Activated T-helper 1 cell treated with anti-CD3 and anti-CD28 coated beads, Interleukin-12 subunit alpha, Interleukin-12 subunit beta, Interleukin-2, Interleukin-4 antibody, amounts not matched to agents 30 ng/mL and 10 ng/mL and 1 ng/mL, durations not matched to agents 14 hours and 24 hours and 36 hours (primary cell): Measurements from ENCODE around the gene RGS19. TPM values are rescaled to one million over a fixed set of nuclear protein-coding genes. Genes with fewer than 3 reads are reported as not detected.
"Not testable (repeated sequence)": the region's sequence is repeated elsewhere in the genome, so short reads cannot be mapped to it uniquely, and the experiment has no call there.

Experiments used
- DNase-seq: peaks from one replicate; pipeline ENCODE4 v3.0.0; 2021; ENCODE audit warnings: low spot score
- H3K27ac Mint-ChIP-seq: one replicate; pipeline ENCODE4 v1.8.0; 2021; ENCODE audit warnings: mild to moderate bottlenecking, mixed read lengths
- H3K27me3 Mint-ChIP-seq: one replicate; pipeline ENCODE4 v1.8.0; 2022; ENCODE audit warnings: mild to moderate bottlenecking, moderate library complexity, mixed read lengths; ENCODE audit not compliant: insufficient read depth
- H3K36me3 Mint-ChIP-seq: one replicate; pipeline ENCODE4 v1.8.0; 2021; ENCODE audit warnings: low read depth, mixed read lengths
- H3K4me1 Mint-ChIP-seq: one replicate; pipeline ENCODE4 v1.8.0; 2021; ENCODE audit warnings: low read depth, mixed read lengths
- H3K4me3 Mint-ChIP-seq: one replicate; pipeline ENCODE4 v1.8.0; 2021; ENCODE audit warnings: mild to moderate bottlenecking, moderate library complexity, mixed read lengths
- H3K9me3 Mint-ChIP-seq: one replicate; pipeline ENCODE4 v1.8.0; 2021; ENCODE audit warnings: mixed read lengths
- intact Hi-C: fragments of 100-400 bp; cut with micrococcal nuclease; formaldehyde crosslinking; loops from one replicate; pipeline ENCODE4 v1.15.1; 2024
- total RNA-seq: library from RNA; stranded (reverse); gene quantifications from 2 replicates; pipeline ENCODE4 v1.2.3, GENCODE V29; 2022

Gene RGS19
- 54.7 and 55.9 TPM in 2 replicates for total RNA-seq

DNA sequence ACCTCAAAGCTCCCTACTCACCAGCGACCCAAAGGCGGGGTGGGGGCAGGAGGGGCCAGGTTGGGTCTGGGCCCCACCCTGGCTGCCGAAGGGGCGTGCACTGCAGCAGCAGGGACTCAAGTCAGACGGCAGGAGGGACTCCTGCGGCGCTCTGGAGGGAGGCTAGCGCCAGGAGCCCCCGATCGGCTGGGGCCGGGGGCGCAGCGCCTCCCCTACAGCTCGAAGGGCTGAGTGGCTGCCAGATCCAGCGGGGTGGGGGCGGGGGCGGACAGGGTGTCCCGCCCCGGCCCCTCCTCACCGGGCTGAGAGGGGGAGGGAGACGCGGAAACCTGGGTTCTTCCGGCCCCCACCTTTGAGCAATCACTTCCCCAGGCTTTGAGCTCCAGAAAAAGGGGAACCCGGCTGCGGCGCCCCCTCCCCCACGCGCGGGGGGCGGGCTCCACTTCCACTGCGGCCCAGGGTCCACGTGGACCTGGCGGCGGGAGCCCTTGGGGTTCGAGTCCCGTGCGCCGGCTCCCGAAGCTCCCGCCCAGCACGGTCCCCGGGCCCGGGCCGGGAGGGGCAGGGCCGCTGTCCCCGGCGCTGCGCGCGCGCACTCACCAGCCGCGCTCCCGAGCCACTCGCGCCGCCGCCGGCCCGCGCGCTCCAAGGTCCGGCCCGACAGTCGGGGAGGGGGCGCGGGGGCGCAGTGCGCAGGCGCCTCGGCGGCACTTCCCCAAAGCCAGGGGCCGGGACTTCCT, at the start of gene RGS19:
Gene RGS19, minus strand, starts transcription at position 246 of the 740 bp plus-strand sequence. CDS start 2,632 bp downstream, outside the sequence.
- peaks cover 8% of the 10 kb centered on the region for H3K36me3 Mint-ChIP-seq
- peak within 1 kb of the TSS; percentile 93 for H3K4me3 Mint-ChIP-seq
- intact Hi-C loops, result loop anchor here (1.0 to 5.0 kb wide), 7 partner anchors 16 to 862 kb away; partner anchors contain the start of genes C20orf204, DNAJC5, PCMTD2 and RTEL1
- no peaks in the 10 kb centered on the region for H3K9me3 Mint-ChIP-seq
- H3K27ac Mint-ChIP-seq, result peak within 1 kb of the TSS; percentile 83
- H3K27me3 Mint-ChIP-seq, result peaks cover 8% of the 10 kb centered on the region
- H3K4me1 Mint-ChIP-seq, result peaks cover 24% of the 10 kb centered on the region
- peak; percentile 75 for DNase-seq

DNA sequence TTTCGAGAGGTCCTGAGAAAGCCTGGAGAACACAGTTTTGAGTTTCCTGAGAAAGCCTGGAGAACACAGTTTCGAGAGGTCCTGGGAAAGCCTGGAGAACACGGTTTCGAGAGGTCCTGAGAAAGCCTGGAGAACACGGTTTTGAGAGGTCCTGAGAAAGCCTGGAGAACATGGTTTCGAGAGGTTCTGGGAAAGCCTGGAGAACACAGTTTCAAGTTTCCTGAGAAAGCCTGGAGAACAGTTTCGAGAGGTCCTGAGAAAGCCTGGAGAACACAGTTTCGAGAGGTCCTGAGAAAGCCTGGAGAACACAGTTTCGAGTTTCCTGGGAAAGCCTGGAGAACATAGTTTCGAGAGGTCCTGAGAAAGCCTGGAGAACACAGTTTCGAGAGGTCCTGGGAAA, 44.2 kb upstream of the RGS19 start:
- H3K4me1 Mint-ChIP-seq, H3K9me3 Mint-ChIP-seq, intact Hi-C loops, H3K36me3 Mint-ChIP-seq, DNase-seq, H3K4me3 Mint-ChIP-seq, H3K27ac Mint-ChIP-seq: not testable (repeated sequence)
- H3K27me3 Mint-ChIP-seq, result peaks cover 13% of the 10 kb centered on the region

DNA sequence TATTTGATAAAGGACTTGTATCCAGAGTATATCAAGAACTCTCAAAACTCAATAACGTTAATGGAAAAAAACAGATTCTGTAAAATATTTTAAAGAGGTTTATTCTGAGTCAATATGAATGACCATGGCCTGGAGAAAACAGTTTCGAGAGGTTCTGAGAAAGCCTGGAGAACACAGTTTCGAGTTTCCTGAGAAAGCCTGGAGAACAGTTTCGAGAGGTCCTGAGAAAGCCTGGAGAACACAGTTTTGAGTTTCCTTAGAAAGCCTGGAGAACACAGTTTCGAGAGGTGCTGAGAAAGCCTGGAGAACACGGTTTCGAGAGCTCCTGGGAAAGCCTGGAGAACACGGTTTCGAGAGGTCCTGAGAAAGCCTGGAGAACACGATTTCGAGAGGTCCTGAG, 43.6 kb upstream of the RGS19 start:
- intact Hi-C loops, H3K27ac Mint-ChIP-seq, H3K4me3 Mint-ChIP-seq, DNase-seq, H3K9me3 Mint-ChIP-seq, H3K4me1 Mint-ChIP-seq, H3K36me3 Mint-ChIP-seq: not testable (repeated sequence)
- H3K27me3 Mint-ChIP-seq, result peaks cover 13% of the 10 kb centered on the region

DNA sequence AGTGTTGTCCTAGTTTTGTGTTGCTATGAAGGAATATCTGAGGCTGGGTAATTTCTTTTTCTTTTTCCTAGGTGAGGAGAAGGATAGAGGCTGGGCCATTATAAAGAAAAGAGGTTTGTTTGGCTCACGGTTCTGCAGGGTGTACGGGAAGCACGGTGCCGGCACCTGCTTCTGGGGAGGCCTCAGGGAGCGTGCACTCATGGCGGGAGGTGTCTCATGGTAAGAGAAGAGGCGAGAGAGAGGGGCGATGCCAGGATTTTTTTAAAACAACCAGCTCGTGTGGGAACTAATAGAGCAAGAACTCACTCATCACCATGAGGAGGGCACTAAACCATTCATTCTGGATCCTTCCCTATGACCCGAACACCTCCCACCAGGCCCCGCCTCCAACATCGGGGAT, 42.3 kb upstream of the RGS19 start:
- intact Hi-C loops, result loop anchor here (2.0 kb wide), 1 partner anchor 583 kb away; no protein-coding TSS in a partner anchor
- H3K4me3 Mint-ChIP-seq, result no peak overlapping the region
- no peaks in the 10 kb centered on the region for H3K36me3 Mint-ChIP-seq

GRCh38 chr20:64119681-64120341, 40.5 kb upstream of the RGS19 start:
- H3K27ac Mint-ChIP-seq, result peak overlapping the region; percentile 44
- peaks cover 10% of the 10 kb centered on the region for H3K4me1 Mint-ChIP-seq
- H3K27me3 Mint-ChIP-seq, result peaks cover 13% of the 10 kb centered on the region
- H3K36me3 Mint-ChIP-seq, result no peaks in the 10 kb centered on the region
- peak overlapping the region; percentile 51 for H3K4me3 Mint-ChIP-seq
- no peaks in the 10 kb centered on the region for H3K9me3 Mint-ChIP-seq
- DNase-seq, result no peak
- intact Hi-C loops, result loop anchor here (1.0 to 2.0 kb wide), 6 partner anchors 18 to 624 kb away; partner anchors contain the start of gene TCEA2

More for the DNA sequence above, 42.3 kb upstream of the RGS19 start:
- Mint-ChIP-seq H3K27me3 (peaks cover 13% of the 10 kb centered on the region), H3K27ac (no peak overlapping the region), H3K9me3 (no peaks in the 10 kb centered on the region), H3K4me1 (peaks cover 10% of the 10 kb centered on the region)
- no peak for DNase-seq

GRCh38 chr20:64119301-64119680, 40.0 kb upstream of the RGS19 start:
- intact Hi-C loops, result no loop called here
- Mint-ChIP-seq H3K9me3 (no peaks in the 10 kb centered on the region), H3K4me1 (peaks cover 10% of the 10 kb centered on the region), H3K36me3 (no peaks in the 10 kb centered on the region), H3K27me3 (peaks cover 9% of the 10 kb centered on the region), H3K27ac (no peak overlapping the region), H3K4me3 (no peak overlapping the region)
- DNase-seq, result no peak

DNA sequence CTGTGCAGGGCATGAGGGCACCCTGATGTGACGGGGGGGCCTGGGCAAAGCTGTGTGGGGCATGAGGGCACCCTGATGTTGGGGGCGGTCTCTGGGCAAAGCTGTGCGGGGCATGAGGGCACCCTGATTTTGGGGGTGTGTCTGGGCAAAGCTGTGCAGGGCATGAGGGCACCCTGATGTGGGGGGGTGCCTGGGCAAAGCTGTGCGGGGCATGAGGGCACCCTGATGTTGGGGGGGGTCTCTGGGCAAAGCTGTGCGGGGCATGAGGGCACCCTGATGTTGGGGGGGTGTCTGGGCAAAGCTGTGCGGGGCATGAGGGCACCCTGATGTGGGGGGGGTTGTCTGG, 38.1 kb upstream of the RGS19 start:
- H3K9me3 Mint-ChIP-seq, H3K36me3 Mint-ChIP-seq, DNase-seq, H3K27ac Mint-ChIP-seq, intact Hi-C loops, H3K4me3 Mint-ChIP-seq, H3K27me3 Mint-ChIP-seq, H3K4me1 Mint-ChIP-seq: not testable (repeated sequence)

DNA sequence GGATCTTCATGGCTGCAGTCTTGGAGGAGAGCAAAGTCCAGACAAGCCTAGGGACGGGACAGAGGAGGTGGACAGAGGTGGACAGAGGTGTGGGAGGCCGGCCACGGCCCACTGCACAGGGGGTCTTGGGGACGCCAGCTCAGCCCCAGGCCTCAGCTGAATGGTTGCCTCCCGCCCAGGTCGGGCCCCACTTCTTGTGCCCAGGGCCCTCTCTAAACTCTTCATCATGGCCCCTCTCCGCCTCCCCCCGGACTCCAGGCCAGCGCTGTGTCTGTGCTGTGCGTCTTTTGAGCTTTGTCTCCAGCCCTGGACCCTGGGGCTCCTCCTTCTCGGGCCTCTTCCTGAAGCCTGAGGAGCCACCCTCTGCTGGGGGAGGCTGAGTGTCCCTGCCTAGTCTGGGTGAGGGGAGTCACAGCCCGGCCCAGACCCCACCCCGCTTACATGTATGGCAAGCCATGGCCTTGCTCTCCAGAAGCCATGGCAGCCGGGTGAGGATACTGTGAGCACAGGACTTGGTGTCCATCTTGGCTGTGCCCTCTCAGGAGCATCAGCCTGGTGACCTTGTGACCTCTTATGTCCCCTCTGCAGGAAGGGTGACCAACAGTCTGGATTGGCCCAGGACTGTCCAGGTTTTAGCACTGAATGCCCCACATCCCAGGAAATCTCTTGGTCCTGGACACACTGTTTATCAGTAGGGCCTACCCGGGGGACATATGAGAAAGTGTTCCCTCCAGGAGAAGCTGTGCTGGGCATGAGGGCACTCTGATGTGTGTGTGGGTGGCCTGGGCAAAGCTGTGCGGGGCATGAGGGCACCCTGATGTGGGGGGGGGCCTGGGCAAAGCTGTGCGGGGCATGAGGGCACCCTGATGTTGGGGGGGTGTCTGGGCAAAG, 37.5 kb upstream of the RGS19 start:
- Mint-ChIP-seq H3K27ac (no peak overlapping the region), H3K9me3 (no peaks in the 10 kb centered on the region), H3K4me3 (no peak overlapping the region), H3K4me1 (peaks cover 10% of the 10 kb centered on the region), H3K36me3 (no peaks in the 10 kb centered on the region), H3K27me3 (peaks cover 6% of the 10 kb centered on the region)
- DNase-seq, result no peak
- intact Hi-C loops, result no loop called here

DNA sequence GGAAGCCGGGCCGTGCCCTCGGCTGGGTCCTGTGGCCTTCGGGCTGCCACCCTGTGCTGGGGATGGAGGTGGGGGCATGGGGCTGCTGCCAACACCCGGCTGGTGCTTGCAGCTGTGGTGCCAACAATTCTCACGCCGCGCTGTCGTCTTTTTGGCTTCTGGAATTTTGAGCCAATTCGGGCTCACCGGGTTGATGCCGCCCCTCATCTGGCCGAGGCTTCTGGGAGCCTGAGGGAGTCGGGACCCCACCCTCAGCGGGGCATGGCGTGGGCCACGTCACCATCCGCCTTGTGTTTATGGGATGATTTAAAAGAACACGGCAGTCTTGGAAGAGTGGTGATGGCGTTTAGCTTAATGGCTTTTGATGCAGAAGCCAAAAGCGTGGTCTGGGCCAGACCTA, 36.7 kb upstream of the RGS19 start:
- Mint-ChIP-seq H3K4me3 (no peak overlapping the region), H3K27ac (no peak overlapping the region)

DNA sequence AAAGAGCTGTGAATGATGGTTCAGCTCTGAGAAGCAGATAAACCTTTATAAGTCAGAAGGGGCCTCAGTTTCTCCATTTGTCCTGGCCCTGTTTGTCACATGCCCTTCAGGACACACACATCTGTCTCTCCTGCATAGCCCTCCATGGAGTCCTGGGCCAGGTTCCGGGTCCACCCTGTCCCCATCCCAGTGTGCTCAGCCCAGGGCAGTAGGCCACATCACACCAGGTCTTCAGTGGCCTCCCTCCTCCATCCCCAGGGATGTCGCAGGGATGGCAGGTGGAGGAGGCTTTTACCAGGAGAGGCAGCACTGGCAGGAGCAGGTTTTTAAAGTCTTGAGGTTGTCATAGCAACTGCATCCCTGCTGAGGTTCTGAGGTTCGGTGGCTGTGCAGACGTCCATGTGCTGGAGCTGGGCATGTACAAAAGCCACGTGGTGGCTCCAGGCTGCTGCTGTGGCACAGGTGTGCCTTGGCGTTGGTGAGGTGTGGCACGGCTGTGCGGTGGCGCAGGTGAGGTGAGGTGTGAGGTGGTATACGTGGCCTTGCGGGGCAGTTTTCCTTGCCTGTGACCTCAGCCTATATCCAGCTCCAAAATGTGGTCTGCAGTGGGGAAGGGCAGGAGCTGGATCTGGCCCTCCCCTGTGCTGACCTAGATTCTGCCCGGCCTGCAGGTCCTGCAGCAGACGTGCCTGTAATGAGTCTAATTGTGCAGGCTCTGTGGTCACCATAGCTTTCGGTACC, 36.0 kb upstream of the RGS19 start:
- Mint-ChIP-seq H3K36me3 (no peaks in the 10 kb centered on the region), H3K27ac (no peak overlapping the region), H3K4me1 (peaks cover 8% of the 10 kb centered on the region), H3K4me3 (no peak overlapping the region), H3K9me3 (no peaks in the 10 kb centered on the region), H3K27me3 (no peaks in the 10 kb centered on the region)
- no peak for DNase-seq
- intact Hi-C loops, result no loop called here

More for the DNA sequence above, 36.7 kb upstream of the RGS19 start:
- DNase-seq, result no peak
- Mint-ChIP-seq H3K9me3 (no peaks in the 10 kb centered on the region), H3K4me1 (peaks cover 10% of the 10 kb centered on the region), H3K27me3 (peaks cover 2% of the 10 kb centered on the region), H3K36me3 (no peaks in the 10 kb centered on the region)
- intact Hi-C loops, result no loop called here

GRCh38 chr20:64114356-64114971, 35.1 kb upstream of the RGS19 start:
- Mint-ChIP-seq H3K36me3 (no peaks in the 10 kb centered on the region), H3K4me3 (no peak overlapping the region), H3K9me3 (no peaks in the 10 kb centered on the region), H3K27ac (no peak overlapping the region), H3K27me3 (no peaks in the 10 kb centered on the region), H3K4me1 (no peaks in the 10 kb centered on the region)
- intact Hi-C loops, result no loop called here
- DNase-seq, result no peak

- Mint-ChIP-seq H3K4me3 (no peak overlapping the region), H3K27me3 (no peaks in the 10 kb centered on the region), H3K4me1 (no peaks in the 10 kb centered on the region), H3K36me3 (no peaks in the 10 kb centered on the region), H3K27ac (no peak overlapping the region), H3K9me3 (no peaks in the 10 kb centered on the region)
- intact Hi-C loops, result no loop called here
- DNase-seq, result no peak
These were observed 34.6 kb upstream of the RGS19 start for GRCh38 chr20:64113796-64114355.
